NCI-H2107 (cell line): ENCODE results near the gene ZBED2.
"Not testable (repeated sequence)": the region's sequence is repeated elsewhere in the genome, so short reads cannot be mapped to it uniquely, and the experiment has no call there.

Source experiments
- DNase-seq: peaks from one replicate; lab custom pipeline; 2025; lab: John Stamatoyannopoulos, UW

ZBED2 gene

DNA sequence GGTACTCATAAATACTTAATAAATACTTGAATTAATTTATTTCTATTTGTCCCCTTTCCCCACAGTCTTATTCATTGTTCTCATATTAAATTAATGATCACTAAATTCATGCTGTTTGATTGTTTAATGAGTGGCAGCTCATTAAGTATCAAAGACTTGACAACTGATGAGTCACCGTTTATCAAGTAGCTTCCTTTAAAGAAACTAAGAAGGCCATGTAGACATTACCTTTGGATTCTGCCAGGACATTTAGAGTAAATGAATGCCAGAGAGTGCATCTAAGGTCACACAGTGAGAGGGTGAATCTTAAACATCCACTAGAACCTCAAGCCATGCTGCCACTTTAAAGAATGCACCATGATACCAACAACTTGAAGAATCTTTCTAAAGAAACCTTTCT lies 23.9 kb downstream of the ZBED2 start:
- no peak for DNase-seq

DNA sequence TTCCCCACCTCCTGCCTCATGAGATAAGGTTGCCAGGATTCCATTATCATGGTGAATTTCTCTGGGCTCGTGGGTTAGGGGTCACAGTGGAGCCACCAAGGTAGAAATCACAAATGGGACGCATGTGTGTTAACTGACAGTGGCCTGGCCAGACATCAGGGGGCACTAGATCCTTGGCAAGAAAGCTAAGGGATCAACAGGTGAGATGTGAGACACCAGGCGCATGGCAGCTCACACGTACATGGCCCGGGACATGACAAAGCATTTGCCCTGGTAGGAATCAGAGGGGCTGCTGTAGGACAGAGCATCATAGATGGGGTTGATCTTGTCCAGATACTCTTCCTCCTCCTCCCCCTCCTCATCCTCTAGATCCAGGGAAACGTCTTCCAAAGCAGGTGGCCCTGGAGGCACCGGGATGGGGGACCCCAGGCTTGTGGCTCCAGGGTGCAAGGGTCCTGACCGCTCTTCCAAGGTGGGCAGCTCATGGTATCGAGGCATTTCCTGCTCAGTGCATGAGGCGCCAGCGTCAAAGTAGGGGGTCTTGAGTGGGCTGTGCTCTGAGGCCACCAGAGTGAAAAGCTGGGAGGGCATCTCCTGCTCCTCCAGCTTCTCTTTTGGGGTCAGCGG lies 24.6 kb downstream of the ZBED2 start:
- no peak for DNase-seq

DNA sequence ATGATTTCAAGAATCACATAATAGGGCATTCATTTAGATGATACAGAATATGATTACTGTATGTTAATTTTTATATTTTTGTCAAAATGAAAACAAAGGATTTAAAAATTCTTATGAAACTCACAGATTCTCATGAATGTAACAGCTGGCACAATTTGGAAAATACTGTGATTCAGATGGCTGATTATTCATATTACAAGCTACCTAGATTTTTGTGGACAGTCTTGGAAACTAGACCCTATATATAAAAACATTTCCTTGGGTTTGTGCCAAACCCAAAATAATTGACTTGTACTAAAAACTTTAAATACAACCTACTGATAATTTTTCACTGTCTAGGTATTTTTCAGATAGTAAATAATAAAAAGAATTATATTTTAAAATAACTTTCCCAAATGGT lies 26.2 kb downstream of the ZBED2 start:
- no peak for DNase-seq

DNA sequence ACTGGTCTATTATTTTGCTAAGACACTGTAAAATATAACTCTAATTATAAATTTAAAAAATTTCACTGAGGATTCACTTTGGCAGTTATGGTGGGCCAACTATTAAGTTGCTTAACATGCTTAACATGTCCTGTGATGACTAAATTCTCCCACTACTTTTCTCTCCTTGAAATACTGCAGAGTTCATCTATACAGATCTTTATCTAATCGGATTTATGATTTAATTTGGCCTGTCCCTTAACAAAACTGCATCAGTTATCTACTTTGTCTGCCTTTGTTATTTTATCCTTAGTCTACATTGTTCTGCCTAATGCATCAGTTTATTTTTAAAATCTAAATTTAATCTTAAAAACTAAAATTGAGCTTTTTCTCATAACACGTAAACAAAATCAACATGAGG lies 26.8 kb downstream of the ZBED2 start:
- no peak for DNase-seq

DNA sequence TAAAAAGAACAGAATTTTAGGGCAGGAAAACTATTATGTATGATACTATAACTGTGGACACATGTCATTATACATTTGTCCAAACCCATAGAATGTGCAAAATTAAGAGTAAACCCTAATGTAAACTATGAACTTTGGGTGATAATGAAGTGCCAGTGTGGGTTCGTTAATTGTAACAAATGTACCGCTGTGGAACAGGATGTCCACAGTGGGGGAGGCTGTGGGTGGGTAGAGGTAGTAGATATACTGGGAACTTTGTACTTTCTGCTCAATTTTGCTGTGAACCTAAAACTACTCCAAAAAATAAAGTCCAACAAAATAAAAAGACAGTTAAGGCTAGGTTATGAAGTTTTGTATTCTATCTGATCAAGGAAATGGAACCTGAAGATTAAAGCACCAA lies 28.3 kb downstream of the ZBED2 start:
- DNase-seq, result no peak

DNA sequence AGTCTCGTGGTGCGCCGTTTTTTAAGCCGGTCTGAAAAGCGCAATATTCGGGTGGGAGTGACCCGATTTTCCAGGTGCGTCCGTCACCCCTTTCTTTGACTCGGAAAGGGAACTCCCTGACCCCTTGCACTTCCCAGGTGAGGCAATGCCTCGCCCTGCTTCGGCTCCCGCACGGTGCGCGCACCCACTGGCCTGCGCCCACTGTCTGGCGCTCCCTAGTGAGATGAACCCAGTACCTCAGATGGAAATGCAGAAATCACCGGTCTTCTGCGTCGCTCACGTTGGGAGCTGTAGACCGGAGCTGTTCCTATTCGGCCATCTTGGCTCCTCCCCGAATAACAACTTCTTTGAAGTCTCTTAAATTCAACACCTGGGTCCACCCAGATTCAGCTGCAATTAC lies 33.2 kb downstream of the ZBED2 start:
- not testable (repeated sequence) for DNase-seq

DNA sequence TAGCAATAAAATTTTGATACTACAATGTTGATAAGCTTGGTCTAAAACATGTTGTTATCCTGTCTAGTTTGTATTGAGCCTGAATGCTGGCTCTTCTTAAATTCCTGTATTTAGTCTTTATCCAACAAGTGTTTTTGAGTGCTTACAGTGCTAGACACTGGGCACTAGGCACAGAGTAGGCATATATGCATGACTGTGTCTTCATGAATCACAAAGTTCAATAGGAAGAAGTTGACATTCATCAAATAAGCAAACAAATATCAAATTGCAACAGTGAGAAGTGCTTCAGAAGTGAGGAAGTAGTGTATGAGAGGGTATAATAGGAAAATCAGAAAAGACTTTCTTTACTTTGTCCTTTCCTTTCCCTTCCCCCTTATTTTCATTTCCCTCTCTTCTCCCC lies 46.4 kb downstream of the ZBED2 start:
- no peak for DNase-seq

DNA sequence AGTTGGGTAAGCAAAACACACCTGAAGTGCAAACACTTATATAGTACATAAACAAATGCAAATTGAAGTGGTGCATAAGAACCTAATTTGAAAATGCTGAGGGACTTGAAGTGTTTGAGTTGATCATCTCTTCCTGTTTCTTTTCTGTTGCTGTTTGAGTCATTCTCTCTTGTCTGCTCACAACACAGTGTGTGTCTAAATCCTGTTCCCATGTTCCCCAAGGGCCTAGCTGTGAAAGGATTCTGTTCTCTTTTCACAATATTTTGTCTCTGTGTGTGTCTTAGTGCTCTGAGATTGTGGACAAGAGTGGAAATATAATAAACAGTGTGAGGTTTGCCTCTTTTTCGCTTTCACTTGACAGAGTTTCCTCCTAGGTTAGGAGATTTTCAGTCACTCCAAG lies 47.1 kb downstream of the ZBED2 start:
- no peak for DNase-seq

DNA sequence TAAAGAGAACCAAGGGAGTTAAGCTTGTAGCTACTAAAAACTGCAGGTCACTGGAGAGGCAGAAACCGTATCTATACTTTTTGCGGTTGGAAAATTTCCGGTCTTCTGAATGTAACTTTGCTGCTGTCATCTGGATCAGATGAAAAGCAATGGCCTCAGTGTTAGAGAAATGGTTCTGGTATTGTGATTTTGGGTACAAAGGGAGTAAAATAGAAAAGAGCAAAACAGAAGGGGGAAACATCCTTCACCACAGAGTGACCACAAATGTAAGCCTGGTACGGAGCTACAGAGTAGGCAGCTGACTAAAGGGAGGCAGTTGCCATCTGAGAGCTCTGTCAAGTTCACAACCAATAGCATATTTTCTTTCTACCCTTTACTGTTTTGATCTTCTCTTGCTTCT lies 47.5 kb downstream of the ZBED2 start:
- DNase-seq, result no peak

DNA sequence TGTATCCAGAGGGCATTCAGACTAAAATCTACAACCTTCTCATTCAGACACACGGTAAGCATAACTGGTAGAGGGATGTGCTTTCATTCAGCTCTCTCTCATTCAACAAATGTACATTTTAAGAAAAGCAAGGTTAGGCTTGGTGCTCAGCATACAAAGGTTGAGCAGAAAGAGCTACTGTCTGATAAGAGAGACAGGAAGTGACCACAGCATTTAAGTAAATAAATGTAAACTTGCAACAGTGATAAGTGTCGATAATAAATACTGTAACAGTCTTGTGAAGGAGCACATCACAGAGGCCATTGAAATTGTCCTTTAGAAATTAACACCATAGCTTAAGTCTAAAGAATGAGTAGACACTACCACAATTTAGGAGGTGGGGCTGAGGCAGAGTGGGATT lies 49.8 kb downstream of the ZBED2 start:
- no peak for DNase-seq
